Fibroblast of peridontal ligament (primary cell): ENCODE data around the gene UBA52.

Experiments
- DNase-seq: peaks from one replicate; pipeline ENCODE4 v3.0.0-alpha.2; 2010; ENCODE audit errors: extremely low read depth

The UBA52 gene

GRCh38 chr19:18551631-18552030 is 20.0 kb upstream of the UBA52 start:
- no peak for DNase-seq

- peak; percentile 99 for DNase-seq
Observed at GRCh38 chr19:18557411-18558201, 14.1 kb upstream of the UBA52 start, which contains the start of gene KXD1. KXD1 (plus strand) TSS chr19:18557870; CDS start chr19:18562057, 4,187 bp downstream.

DNA sequence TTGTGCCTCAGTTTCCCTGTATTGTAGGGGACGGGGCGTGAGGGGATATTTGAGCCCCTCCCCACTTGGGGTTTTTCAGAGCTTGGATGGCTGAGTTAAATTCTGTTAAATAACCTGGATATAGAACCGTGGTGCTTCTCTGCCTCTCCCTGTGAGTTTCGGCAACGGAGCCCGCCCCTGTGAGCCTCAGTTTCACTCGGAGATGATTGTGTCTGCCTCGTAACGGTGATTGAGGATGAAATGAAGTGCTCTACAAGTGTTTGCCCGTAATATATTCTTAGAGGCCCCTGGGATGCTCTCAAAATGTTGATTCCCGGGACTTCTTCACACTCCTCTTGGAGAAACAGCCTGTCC is 13.5 kb upstream of the UBA52 start:
- DNase-seq, result peak; percentile 14

- DNase-seq, result no peak
Observed at GRCh38 chr19:18558604-18559003, 13.1 kb upstream of the UBA52 start.

GRCh38 chr19:18559685-18560084 is 12.0 kb upstream of the UBA52 start:
- no peak for DNase-seq

GRCh38 chr19:18562086-18562485 is 9.6 kb upstream of the UBA52 start:
- DNase-seq, result no peak

GRCh38 chr19:18566953-18567352 is 4.7 kb upstream of the UBA52 start:
- no peak for DNase-seq

- no peak for DNase-seq
Observed at GRCh38 chr19:18568367-18568766, 3.3 kb upstream of the UBA52 start.

GRCh38 chr19:18574691-18575291 is 3.1 kb downstream of the UBA52 start:
- no peak for DNase-seq

GRCh38 chr19:18576383-18576782 is 4.7 kb downstream of the UBA52 start:
- no peak for DNase-seq

DNA sequence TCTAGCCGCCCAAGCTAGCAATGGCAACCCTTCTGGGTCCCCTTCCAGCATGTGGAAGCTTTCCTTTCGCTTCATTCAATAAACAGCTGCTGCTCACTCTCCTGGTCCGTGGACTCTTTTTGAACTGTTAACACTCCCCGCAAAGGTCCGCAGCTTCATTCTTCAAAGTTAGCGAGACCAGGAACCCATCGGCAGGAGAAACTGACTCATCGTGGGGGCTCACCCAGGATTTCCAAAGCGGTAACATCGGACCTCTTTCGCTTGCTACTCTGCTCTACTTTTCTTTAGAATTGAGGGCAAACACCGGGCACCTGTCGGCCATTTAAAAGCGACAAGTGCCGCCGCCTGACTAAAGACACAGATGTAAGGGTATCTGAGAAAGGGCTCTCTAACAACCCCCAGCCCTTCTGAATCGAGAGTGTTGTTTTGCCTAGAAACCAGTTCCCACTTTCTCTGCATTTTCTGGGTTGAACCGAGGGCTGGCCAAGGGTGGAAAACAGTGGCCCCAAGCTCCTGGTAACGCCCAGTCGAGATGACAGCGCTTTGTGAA is 5.8 kb downstream of the UBA52 start:
- no peak for DNase-seq

GRCh38 chr19:18580311-18580710 is 8.7 kb downstream of the UBA52 start:
- DNase-seq, result no peak

DNA sequence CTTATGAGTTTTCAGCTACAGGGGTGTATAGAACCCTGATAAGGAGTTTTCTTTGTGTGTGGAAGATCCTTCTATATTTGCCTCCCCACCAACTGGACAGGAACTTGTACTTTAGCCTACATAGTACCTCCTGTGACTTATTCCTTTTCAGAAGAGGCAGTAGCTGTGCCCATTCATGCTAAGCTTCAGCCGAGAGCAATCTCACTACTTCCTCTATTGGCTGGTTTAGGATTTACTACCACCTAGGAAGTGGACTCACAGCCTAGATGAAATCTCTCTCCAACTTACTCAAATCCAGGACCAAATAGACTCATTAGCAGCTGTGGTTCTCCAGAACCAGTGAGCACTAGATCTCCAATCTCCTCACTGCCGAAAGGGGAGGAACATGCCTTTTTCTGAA is 14.6 kb downstream of the UBA52 start:
- DNase-seq, result no peak

DNA sequence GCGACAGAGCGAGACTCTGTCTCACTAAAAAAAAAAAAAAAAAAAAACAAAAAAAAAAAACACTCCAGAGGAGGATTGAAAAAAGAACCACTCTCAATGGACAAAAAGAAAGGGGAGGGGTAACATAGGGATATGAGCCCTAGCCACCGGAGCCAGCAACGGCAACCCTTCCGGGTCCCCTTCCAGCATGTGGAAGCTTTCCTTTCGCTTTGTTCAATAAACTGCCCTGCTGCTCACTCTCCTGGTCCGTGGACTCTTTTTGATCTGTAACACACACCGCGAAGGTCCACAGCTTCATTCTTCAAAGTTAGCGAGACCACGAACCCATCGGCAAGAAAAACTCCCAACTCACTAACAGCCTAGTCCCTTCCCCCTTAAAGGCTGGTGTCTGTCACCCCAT is 15.9 kb downstream of the UBA52 start:
- DNase-seq, result no peak

DNA sequence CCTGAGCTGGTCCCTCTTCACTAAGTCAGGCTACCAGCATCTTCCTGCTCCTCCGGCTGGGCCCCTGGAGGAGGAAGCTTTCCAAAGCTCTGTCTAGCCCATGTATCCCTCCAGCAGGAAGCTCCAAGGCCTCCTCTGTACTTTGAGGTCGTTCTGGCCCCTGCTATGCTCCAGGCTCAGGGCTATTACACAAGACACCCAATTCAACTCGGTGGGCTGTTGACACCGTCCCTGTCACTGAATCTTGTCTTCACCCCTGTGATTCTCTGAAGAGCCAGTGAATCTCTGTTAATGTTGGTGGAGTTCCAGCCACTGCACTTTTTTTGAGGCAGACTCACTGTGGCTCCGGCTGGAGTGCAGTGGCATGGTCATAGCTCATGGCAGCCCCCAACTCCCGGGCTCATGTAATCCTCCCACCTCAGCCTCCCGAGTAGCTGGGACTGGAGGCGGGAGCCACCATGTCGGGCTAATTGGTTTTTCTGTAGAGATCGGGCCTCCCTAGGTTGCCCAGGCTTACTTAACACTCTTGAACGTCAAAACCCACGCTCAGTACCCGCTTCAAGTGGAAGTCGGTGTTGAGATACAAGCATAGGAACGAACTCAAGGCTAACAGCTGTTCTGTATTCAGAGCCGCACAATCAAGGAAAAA is 16.4 kb downstream of the UBA52 start:
- DNase-seq, result no peak

DNA sequence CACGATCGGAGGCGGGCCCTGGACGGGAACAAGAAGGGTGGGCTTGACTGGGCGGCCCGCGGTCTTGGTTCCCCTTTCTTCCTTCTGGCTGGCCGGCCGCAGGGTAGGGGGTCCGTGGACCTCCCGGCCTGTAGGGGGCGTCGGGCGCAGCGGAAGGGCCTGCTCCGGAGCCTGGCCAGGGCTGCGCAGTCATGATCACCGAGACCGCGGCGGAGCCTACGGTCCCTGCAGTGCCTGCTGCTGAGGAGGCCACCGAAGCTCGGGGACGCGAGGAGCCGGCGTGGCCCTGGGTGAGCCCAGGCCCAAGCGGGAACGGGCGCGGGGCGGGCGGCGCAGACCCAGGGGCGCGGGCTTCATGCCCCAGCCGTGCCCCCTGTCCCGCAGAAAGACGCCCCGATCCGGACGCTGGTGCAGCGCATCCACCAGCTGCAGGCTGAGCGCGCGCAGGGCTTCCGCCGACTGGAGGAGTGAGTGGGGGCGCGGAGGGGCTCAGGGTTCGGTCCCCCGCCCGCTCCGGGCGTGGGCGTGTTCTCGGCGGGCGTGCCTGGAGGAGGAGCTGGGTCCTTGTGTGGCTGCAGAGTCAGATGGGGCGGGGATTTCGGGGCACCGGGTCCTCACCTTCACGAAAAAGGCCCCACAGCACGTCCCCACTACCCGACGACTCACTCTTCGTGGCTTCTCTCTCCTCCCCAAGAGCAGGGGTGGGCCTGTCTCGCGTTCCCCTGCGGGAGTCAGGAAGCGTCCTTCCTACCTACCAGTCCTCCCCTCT is 17.1 kb downstream of the UBA52 start, which contains the start of gene REX1BD:
Gene REX1BD (plus strand): TSS at position 188 of the 769 bp plus-strand sequence. CDS start 4 bp downstream, at position 192.
- peak; percentile 56 for DNase-seq

DNA sequence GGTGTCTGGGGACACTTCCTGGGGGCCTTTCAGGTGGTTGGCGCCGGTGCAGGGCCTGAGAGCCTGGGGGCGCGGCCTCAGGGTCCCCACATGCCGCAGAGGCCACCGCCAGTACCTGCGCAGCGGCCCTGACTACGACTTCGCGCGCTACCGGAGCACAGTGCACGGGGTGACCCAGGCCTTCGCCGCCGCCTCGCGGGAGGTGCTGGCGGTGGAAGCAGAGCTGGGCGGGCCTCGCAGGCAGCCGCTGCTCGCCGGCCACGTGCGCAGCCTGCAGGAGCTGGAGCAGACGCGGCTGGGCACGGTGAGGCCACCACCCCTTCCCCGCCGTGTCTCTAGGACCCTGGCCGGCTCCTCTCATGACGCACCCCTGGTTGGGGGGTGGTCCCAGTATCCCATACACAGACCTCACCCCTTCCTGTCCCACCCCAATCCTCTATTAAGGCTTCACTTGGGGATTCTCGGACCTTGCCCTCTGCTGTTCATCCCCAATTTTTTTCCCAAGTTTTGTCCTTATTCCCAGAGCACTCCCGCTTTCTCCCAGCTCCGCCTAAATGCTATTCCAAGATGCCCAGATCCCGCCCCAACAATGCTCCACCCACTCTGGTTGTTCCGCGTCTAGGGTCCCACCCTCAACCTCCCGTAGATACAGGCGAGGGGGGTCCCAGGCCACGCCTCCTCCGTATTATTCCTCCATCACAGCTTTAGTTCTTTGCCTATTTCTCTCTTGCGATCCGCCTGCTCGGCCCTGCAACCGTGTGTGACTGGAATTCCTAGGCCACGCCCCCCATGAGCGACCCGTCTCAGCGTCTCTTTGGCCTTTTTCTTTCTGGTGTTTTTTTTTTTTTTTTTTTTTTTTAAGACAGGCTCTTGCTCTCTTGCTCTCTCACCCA is 18.0 kb downstream of the UBA52 start:
- peak; percentile 43 for DNase-seq

- peak; percentile 73 for DNase-seq
Observed at GRCh38 chr19:18590273-18591272, 18.9 kb downstream of the UBA52 start.

GRCh38 chr19:18591735-18592385 is 20.2 kb downstream of the UBA52 start:
- peak; percentile 86 for DNase-seq
